ENCODE results near the gene POM121L2. TPM values are rescaled to one million over a fixed set of nuclear protein-coding genes. Genes with fewer than 3 reads are reported as not detected.

The POM121L2 gene
- total and polyA plus RNA-seq, 10 of the 15 experiments (the other 5 are each of a cell fraction or from before 2014, with no cell fraction given), result 0.04 TPM; not detected in 9

DNA sequence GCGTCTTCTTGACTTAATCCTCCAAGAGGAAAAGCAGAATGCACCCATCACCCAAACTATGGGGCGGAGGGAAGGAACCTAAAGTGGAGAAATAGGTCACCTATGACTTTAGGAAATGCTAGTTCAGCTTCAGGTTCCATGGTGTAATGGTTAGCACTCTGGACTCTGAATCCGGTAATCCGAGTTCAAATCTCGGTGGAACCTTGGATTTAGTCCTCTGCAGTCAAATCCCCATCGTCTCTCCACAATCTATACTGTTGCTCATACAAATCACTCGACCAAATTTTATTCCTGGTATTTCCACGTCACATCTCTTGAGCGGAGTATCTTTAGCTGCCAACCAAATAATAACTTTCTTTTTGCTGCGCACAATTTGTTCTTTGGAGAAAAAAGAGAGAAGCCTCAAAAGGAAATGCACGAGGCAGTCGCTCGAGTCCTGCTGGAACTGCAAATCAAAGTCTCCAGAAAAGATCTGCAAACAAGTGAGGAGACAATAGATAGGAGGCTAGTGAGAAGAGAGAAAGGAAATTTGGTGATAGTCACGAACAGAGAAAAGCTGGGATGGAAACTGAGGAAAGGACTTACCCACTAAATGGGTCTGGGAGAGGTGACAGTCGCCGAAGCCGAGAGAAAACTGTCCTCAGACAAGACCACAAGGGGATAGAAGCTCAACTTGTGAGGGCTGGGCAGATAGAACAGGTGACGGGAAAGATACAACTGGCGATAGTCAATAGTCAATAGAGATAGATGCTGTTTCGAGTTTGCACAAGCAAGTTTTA lies 16.6 kb downstream of the POM121L2 start:
- ChIA-PET POLR2A (no interaction called here), RAD21 (ENCODE audit: unreplicated experiment) (no interaction called here), SMC1A (ENCODE audit: uncharacterized antibody, unreplicated experiment) (interaction anchor here (0.7 to 1.4 kb wide), 2 partner anchors 9 to 253 kb away, joined by 3 read pairs; no protein-coding TSS in a partner anchor), CTCF (interaction anchor here (1.1 to 1.4 kb wide), 2 partner anchors 9 to 16 kb away, joined by 4 to 5 read pairs; partner anchors contain the start of gene POM121L2)
- ATAC-seq (peak; percentile 49), FAIRE-seq (no peak), DNase-seq (ENCODE audit: low read depth, low spot score) (no peak)
- Histone ChIP-seq H3K9ac (ENCODE audit: control insufficient read depth, insufficient read depth, low read length) (no peak overlapping the region), H3K79me2 (ENCODE audit: control insufficient read depth, insufficient read depth, low read length) (no peaks in the 10 kb centered on the region), H3K27ac (ENCODE audit: control insufficient read depth, insufficient read depth) (no peak overlapping the region), H3K9me3 (replicated peaks; ENCODE audit: control insufficient read depth, insufficient read depth, low read length) (peaks cover 6% of the 10 kb centered on the region), H3K4me2 (ENCODE audit: control insufficient read depth, insufficient read depth) (peak overlapping the region; percentile 71), H4K20me1 (ENCODE audit: control insufficient read depth, insufficient read depth) (no peaks in the 10 kb centered on the region), H3K27me3 (replicated peaks in 1 of 2; ENCODE audit: control insufficient read depth in 2 of 2, insufficient read depth in 2 of 2, low read length in 1 of 2) (peaks cover 2 to 9% of the 10 kb centered on the region in 2 experiments), H3K4me1 (ENCODE audit: control insufficient read depth, insufficient read depth, low read length) (no peaks in the 10 kb centered on the region; the same call in 1 of the 2 replicates), H3K4me3 (peak overlapping the region; percentile 57), H2AFZ (ENCODE audit: control insufficient read depth, low read depth, low read length) (no peak overlapping the region; the same call in 1 of the 2 replicates), H3K36me3 (ENCODE audit: control insufficient read depth in 2 of 2, insufficient read depth in 2 of 2, low read length in 1 of 2) (no peaks in the 10 kb centered on the region)
- 32% methylated on average over 20 of the region's 20 CpGs for WGBS (ENCODE audit: insufficient coverage, insufficient replicate concordance, low lambda C conversion rate, missing lambda C conversion rate)
- intact Hi-C loops (cut with micrococcal nuclease; ENCODE audit: unreplicated experiment) (no loop called here), in situ Hi-C loops (cut with MboI) (no loop called here)
- no TSS peak for BruUV-seq (replicated peaks)
- TF ChIP-seq TBL1XR1 (IDR thresholded peaks at IDR 0.05; ENCODE audit: low read depth, low read length) (no peak), CREB1 (IDR thresholded peaks at IDR 0.05; ENCODE audit: low read depth) (no peak), RCOR1 (conservative IDR thresholded peaks at IDR 0.05; ENCODE audit: low read depth, low read length) (no peak), SREBF2 (IDR thresholded peaks at IDR 0.05; ENCODE audit: low read length) (peak; percentile 58; the same call in 1 of the 2 replicates), ZSCAN29 (IDR thresholded peaks at IDR 0.05) (no peak), KAT2A (conservative IDR thresholded peaks at IDR 0.05; ENCODE audit: control insufficient read depth, low read depth, low read length) (no peak), SMAD5 (IDR thresholded peaks at IDR 0.05; ENCODE audit: low read depth) (no peak), POLR2A (IDR thresholded peaks at IDR 0.05; ENCODE audit: low read depth, low read length) (no peak), POLR2AphosphoS5 (IDR thresholded peaks at IDR 0.05; ENCODE audit: low read length) (no peak), ZNF24 (IDR thresholded peaks at IDR 0.05) (0 out of 2 replicates have a peak, but pooled peaks have one; percentile 23)
- TF ChIP-seq, protein P1, sequence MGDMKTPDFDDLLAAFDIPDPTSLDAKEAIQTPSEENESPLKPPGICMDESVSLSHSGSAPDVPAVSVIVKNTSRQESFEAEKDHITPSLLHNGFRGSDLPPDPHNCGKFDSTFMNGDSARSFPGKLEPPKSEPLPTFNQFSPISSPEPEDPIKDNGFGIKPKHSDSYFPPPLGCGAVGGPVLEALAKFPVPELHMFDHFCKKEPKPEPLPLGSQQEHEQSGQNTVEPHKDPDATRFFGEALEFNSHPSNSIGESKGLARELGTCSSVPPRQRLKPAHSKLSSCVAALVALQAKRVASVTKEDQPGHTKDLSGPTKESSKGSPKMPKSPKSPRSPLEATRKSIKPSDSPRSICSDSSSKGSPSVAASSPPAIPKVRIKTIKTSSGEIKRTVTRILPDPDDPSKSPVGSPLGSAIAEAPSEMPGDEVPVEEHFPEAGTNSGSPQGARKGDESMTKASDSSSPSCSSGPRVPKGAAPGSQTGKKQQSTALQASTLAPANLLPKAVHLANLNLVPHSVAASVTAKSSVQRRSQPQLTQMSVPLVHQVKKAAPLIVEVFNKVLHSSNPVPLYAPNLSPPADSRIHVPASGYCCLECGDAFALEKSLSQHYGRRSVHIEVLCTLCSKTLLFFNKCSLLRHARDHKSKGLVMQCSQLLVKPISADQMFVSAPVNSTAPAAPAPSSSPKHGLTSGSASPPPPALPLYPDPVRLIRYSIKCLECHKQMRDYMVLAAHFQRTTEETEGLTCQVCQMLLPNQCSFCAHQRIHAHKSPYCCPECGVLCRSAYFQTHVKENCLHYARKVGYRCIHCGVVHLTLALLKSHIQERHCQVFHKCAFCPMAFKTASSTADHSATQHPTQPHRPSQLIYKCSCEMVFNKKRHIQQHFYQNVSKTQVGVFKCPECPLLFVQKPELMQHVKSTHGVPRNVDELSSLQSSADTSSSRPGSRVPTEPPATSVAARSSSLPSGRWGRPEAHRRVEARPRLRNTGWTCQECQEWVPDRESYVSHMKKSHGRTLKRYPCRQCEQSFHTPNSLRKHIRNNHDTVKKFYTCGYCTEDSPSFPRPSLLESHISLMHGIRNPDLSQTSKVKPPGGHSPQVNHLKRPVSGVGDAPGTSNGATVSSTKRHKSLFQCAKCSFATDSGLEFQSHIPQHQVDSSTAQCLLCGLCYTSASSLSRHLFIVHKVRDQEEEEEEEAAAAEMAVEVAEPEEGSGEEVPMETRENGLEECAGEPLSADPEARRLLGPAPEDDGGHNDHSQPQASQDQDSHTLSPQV (IDR thresholded peaks at IDR 0.05), result no peak
- TF ChIP-seq, protein P2, sequence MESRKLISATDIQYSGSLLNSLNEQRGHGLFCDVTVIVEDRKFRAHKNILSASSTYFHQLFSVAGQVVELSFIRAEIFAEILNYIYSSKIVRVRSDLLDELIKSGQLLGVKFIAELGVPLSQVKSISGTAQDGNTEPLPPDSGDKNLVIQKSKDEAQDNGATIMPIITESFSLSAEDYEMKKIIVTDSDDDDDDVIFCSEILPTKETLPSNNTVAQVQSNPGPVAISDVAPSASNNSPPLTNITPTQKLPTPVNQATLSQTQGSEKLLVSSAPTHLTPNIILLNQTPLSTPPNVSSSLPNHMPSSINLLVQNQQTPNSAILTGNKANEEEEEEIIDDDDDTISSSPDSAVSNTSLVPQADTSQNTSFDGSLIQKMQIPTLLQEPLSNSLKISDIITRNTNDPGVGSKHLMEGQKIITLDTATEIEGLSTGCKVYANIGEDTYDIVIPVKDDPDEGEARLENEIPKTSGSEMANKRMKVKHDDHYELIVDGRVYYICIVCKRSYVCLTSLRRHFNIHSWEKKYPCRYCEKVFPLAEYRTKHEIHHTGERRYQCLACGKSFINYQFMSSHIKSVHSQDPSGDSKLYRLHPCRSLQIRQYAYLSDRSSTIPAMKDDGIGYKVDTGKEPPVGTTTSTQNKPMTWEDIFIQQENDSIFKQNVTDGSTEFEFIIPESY (IDR thresholded peaks at IDR 0.05), result no peak

All from GM12878 (cell line).